ENCODE results near the gene FABP7. TPM values are rescaled to one million over a fixed set of nuclear protein-coding genes. Genes with fewer than 3 reads are reported as not detected.

Gene FABP7
- total RNA-seq, 1 experiment from 2014 or later = not detected

DNA sequence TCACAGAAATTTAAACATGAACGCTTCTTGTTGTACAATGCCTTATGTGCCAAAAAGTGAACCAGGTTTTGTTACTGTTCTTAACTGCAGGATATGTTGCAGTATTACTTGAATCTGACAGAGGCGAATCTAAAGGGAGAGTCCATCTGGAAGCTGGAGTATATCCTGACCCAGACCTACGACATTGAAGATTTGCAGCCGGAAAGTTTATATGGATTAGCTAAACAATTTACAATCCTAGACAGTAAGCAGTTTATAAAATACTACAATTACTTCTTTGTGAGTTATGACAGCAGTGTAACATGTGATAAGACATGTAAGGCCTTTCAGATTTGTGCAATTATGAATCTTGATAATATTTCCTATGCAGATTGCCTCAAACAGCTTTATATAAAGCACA lies 29.5 kb downstream of the FABP7 start:
- H3K79me2 ChIP-seq (ENCODE audit: insufficient read depth, low read length) = no peaks in the 10 kb centered on the region
- H2AFZ ChIP-seq (ENCODE audit: low read depth, low read length, poor library complexity, severe bottlenecking) = no peak overlapping the region
- DNase-seq (ENCODE audit: low read depth, low spot score) (no peak), ATAC-seq (no peak)
- no peaks in the 10 kb centered on the region for H3K9me2 ChIP-seq (ENCODE audit: insufficient read depth)
- no peak overlapping the region for H3K4me2 ChIP-seq (ENCODE audit: low read length)
- H3K36me3 ChIP-seq (ENCODE audit: control insufficient read depth in 1 of 2, insufficient read depth in 2 of 2, low read length in 2 of 2) = no peaks in the 10 kb centered on the region
- no peaks in the 10 kb centered on the region for H3K9me3 ChIP-seq (ENCODE audit: control insufficient read depth in 1 of 2, insufficient read depth in 1 of 2, low read depth in 1 of 2, low read length in 2 of 2)
- TF ChIP-seq, protein P1, sequence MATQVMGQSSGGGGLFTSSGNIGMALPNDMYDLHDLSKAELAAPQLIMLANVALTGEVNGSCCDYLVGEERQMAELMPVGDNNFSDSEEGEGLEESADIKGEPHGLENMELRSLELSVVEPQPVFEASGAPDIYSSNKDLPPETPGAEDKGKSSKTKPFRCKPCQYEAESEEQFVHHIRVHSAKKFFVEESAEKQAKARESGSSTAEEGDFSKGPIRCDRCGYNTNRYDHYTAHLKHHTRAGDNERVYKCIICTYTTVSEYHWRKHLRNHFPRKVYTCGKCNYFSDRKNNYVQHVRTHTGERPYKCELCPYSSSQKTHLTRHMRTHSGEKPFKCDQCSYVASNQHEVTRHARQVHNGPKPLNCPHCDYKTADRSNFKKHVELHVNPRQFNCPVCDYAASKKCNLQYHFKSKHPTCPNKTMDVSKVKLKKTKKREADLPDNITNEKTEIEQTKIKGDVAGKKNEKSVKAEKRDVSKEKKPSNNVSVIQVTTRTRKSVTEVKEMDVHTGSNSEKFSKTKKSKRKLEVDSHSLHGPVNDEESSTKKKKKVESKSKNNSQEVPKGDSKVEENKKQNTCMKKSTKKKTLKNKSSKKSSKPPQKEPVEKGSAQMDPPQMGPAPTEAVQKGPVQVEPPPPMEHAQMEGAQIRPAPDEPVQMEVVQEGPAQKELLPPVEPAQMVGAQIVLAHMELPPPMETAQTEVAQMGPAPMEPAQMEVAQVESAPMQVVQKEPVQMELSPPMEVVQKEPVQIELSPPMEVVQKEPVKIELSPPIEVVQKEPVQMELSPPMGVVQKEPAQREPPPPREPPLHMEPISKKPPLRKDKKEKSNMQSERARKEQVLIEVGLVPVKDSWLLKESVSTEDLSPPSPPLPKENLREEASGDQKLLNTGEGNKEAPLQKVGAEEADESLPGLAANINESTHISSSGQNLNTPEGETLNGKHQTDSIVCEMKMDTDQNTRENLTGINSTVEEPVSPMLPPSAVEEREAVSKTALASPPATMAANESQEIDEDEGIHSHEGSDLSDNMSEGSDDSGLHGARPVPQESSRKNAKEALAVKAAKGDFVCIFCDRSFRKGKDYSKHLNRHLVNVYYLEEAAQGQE (IDR thresholded peaks at IDR 0.05; ENCODE audit: low read depth) = no peak
- H3K27me3 ChIP-seq (ENCODE audit: insufficient read depth, low read length) = no peaks in the 10 kb centered on the region
- H4K20me1 ChIP-seq (ENCODE audit: insufficient read depth) = no peaks in the 10 kb centered on the region
- H3K27ac ChIP-seq (ENCODE audit: low read depth, low read length) = no peak overlapping the region
- intact Hi-C loops (cut with micrococcal nuclease) = no loop called here
- H3K9ac ChIP-seq (ENCODE audit: low read length) = no peak overlapping the region
- RAD21 ChIA-PET (ENCODE audit: low non-redundant PET in 1 of 2, low total read pairs in 2 of 2, uncharacterized antibody in 2 of 2, unreplicated experiment in 2 of 2) = no interaction called here
- H3K4me3 ChIP-seq (replicated peaks in 1 of 2; ENCODE audit: low read depth in 1 of 2, low read length in 2 of 2) = no peak overlapping the region
- no peaks in the 10 kb centered on the region for H3K4me1 ChIP-seq (ENCODE audit: control insufficient read depth in 1 of 2, insufficient read depth in 2 of 2, low read length in 2 of 2)
- POLR2A ChIA-PET = no interaction called here
- BruUV-seq (replicated peaks) = no TSS peak
- CTCF ChIA-PET = no interaction called here

DNA sequence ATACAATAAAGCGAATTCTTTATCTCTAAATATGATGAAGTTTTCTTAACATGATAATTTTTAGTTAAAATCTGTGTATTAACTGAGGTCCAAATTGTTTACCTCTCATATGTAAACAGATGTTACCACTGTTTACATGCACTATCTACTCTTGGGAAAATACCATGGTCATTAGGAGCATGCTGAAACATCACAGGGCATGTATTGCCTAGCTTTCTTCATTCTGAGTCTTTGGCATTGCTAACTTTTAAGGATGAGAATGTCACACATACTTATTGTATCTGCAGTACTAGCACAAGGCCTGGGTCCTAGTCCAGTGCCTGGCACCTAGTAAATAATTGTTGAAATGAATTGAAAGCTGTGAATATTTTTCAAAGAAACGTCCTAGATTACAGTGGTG lies 30.2 kb downstream of the FABP7 start:
- H3K27me3 ChIP-seq (ENCODE audit: insufficient read depth, low read length) = no peaks in the 10 kb centered on the region
- H3K36me3 ChIP-seq (ENCODE audit: control insufficient read depth in 1 of 2, insufficient read depth in 2 of 2, low read length in 2 of 2) = no peaks in the 10 kb centered on the region
- no peak for DNase-seq (ENCODE audit: low read depth, low spot score)
- H3K4me3 ChIP-seq (replicated peaks in 1 of 2; ENCODE audit: low read depth in 1 of 2, low read length in 2 of 2) = no peak overlapping the region
- H3K4me2 ChIP-seq (ENCODE audit: low read length) = no peak overlapping the region
- H3K79me2 ChIP-seq (ENCODE audit: insufficient read depth, low read length) = no peaks in the 10 kb centered on the region
- ChIA-PET POLR2A (no interaction called here), RAD21 (ENCODE audit: low non-redundant PET in 1 of 2, low total read pairs in 2 of 2, uncharacterized antibody in 2 of 2, unreplicated experiment in 2 of 2) (no interaction called here), CTCF (interaction anchor here (1.0 kb wide), 1 partner anchor 279 kb away, joined by 3 read pairs; no protein-coding TSS in a partner anchor)
- no peak overlapping the region for H3K9ac ChIP-seq (ENCODE audit: low read length)
- no peak overlapping the region for H2AFZ ChIP-seq (ENCODE audit: low read depth, low read length, poor library complexity, severe bottlenecking)
- no peak overlapping the region for H3K27ac ChIP-seq (ENCODE audit: low read depth, low read length)
- H3K9me2 ChIP-seq (ENCODE audit: insufficient read depth) = no peaks in the 10 kb centered on the region
- no peaks in the 10 kb centered on the region for H4K20me1 ChIP-seq (ENCODE audit: insufficient read depth)
- BruUV-seq (replicated peaks) = no TSS peak
- H3K4me1 ChIP-seq (ENCODE audit: control insufficient read depth in 1 of 2, insufficient read depth in 2 of 2, low read length in 2 of 2) = no peaks in the 10 kb centered on the region
- no peaks in the 10 kb centered on the region for H3K9me3 ChIP-seq (ENCODE audit: control insufficient read depth in 1 of 2, insufficient read depth in 1 of 2, low read depth in 1 of 2, low read length in 2 of 2)
- ATAC-seq = no peak
- intact Hi-C loops (cut with micrococcal nuclease) = no loop called here
- TF ChIP-seq EZH2 (IDR thresholded peaks at IDR 0.05) = no peak
- TF ChIP-seq SIN3A (IDR thresholded peaks at IDR 0.05; ENCODE audit: low read depth) = no peak
- TF ChIP-seq RAD21 (IDR thresholded peaks at IDR 0.05; ENCODE audit: low read depth) = no peak
- TF ChIP-seq ELF1 (IDR thresholded peaks at IDR 0.05; ENCODE audit: borderline replicate concordance, low read depth) = no peak
- TF ChIP-seq TCF7L2 (IDR thresholded peaks at IDR 0.05; ENCODE audit: borderline replicate concordance, extremely low read depth, insufficient read depth, insufficient read length) = no peak
- no peak for TF ChIP-seq ZNF274 (IDR thresholded peaks at IDR 0.05; ENCODE audit: low read depth, low read length)
- TF ChIP-seq, protein P2, sequence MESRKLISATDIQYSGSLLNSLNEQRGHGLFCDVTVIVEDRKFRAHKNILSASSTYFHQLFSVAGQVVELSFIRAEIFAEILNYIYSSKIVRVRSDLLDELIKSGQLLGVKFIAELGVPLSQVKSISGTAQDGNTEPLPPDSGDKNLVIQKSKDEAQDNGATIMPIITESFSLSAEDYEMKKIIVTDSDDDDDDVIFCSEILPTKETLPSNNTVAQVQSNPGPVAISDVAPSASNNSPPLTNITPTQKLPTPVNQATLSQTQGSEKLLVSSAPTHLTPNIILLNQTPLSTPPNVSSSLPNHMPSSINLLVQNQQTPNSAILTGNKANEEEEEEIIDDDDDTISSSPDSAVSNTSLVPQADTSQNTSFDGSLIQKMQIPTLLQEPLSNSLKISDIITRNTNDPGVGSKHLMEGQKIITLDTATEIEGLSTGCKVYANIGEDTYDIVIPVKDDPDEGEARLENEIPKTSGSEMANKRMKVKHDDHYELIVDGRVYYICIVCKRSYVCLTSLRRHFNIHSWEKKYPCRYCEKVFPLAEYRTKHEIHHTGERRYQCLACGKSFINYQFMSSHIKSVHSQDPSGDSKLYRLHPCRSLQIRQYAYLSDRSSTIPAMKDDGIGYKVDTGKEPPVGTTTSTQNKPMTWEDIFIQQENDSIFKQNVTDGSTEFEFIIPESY (IDR thresholded peaks at IDR 0.05; ENCODE audit: extremely low read depth, insufficient replicate concordance, low read length) = no peak
- no peak for TF ChIP-seq POLR2A (IDR thresholded peaks at IDR 0.05; ENCODE audit: borderline replicate concordance, extremely low read depth, insufficient read depth, insufficient read length)
- no peak for TF ChIP-seq CEBPB (IDR thresholded peaks at IDR 0.05; ENCODE audit: low read depth)
- TF ChIP-seq, protein P3, sequence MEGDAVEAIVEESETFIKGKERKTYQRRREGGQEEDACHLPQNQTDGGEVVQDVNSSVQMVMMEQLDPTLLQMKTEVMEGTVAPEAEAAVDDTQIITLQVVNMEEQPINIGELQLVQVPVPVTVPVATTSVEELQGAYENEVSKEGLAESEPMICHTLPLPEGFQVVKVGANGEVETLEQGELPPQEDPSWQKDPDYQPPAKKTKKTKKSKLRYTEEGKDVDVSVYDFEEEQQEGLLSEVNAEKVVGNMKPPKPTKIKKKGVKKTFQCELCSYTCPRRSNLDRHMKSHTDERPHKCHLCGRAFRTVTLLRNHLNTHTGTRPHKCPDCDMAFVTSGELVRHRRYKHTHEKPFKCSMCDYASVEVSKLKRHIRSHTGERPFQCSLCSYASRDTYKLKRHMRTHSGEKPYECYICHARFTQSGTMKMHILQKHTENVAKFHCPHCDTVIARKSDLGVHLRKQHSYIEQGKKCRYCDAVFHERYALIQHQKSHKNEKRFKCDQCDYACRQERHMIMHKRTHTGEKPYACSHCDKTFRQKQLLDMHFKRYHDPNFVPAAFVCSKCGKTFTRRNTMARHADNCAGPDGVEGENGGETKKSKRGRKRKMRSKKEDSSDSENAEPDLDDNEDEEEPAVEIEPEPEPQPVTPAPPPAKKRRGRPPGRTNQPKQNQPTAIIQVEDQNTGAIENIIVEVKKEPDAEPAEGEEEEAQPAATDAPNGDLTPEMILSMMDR (IDR thresholded peaks at IDR 0.05 in 2 of 3, conservative IDR thresholded peaks at IDR 0.05 in 1 of 3; ENCODE audit: borderline replicate concordance in 1 of 3, insufficient read depth in 1 of 3, low read depth in 2 of 3, low read length in 2 of 3) = no peak
- no peak for TF ChIP-seq POLR2AphosphoS5 (IDR thresholded peaks at IDR 0.05; ENCODE audit: low read depth, low read length)
- TF ChIP-seq JUND (IDR thresholded peaks at IDR 0.05) = no peak
